Breast epithelium (tissue), 3 donors: ENCODE data around the gene PTPRO.

Source experiments
- CTCF ChIP-seq, 3 donors: fragments of 450-650 bp; IDR thresholded peaks; one replicate each; pipeline ENCODE4 v1.5.1; 2016 to 2017; ENCODE audit warnings: antibody characterized with exemption in 3 of 3, mild to moderate bottlenecking in 3 of 3, moderate library complexity in 3 of 3
- POLR2A ChIP-seq: fragments of 450-650 bp; IDR thresholded peaks from one replicate; pipeline ENCODE4 v1.6.1; 2016; ENCODE audit warnings: antibody characterized with exemption, mild to moderate bottlenecking, moderate library complexity
- POLR2AphosphoS5 ChIP-seq, 3 donors: sonication (generic); formaldehyde crosslinking; IDR thresholded peaks; one replicate each; pipeline ENCODE4 v1.6.1; 2017; ENCODE audit warnings: antibody characterized with exemption in 3 of 3

- TF ChIP-seq CTCF (IDR thresholded peaks at IDR 0.05) (no peak), POLR2A (no peak), POLR2AphosphoS5 (IDR thresholded peaks at IDR 0.05) (no peak)
Observed at GRCh38 chr12:15323480-15323879, 1.2 kb downstream of the PTPRO start.
